ENCODE results near the gene SKP1.

Gene SKP1

GRCh38 chr5:134178096-134178419 lies 1.3 kb upstream of the SKP1 start (continued):
- no peak for TF ChIP-seq ZNF704 (tag by site-specific recombination; IDR thresholded peaks at IDR 0.05)
- TF ChIP-seq ZNF16 (tag by site-specific recombination; IDR thresholded peaks at IDR 0.05; ENCODE audit: low read depth), result no peak
- no peak for TF ChIP-seq ZNF610 (tag by site-specific recombination; IDR thresholded peaks at IDR 0.05; ENCODE audit: borderline replicate concordance)
- TF ChIP-seq ATF2 (tag by site-specific recombination; IDR thresholded peaks at IDR 0.05; ENCODE audit: low read depth), result no peak
- no peak for TF ChIP-seq ZNF335 (tag by site-specific recombination; conservative IDR thresholded peaks at IDR 0.05)
- TF ChIP-seq BCL11A (tag by site-specific recombination; IDR thresholded peaks at IDR 0.05; ENCODE audit: low read depth), result no peak

GRCh38 chr5:134177369-134178095 lies 782 bp upstream of the SKP1 start:
- POLR2A ChIA-PET, result interaction anchor here (0.6 to 2.1 kb wide), 16 partner anchors 9 to 208 kb away, joined by 3 to 13 read pairs (median 5); partner anchors contain the start of gene PPP2CA
- peak overlapping the region; percentile 98 for H3K27ac ChIP-seq (ENCODE audit: extremely low read depth, low read depth, low read length)
- CTCF ChIA-PET, result interaction anchor here (0.7 kb wide), 1 partner anchor 250 kb away, joined by 4 read pairs; no protein-coding TSS in a partner anchor
- peak overlapping the region; percentile 96 for H3K4me3 ChIP-seq (ENCODE audit: low read depth, low read length)
- H3K36me3 ChIP-seq (ENCODE audit: control insufficient read depth in 2 of 2, insufficient read depth in 1 of 2, low read length in 2 of 2), result peaks cover 8 to 12% of the 10 kb centered on the region in 2 experiments; a peak in 2 of 3 replicates
- H3K4me1 ChIP-seq (ENCODE audit: control insufficient read depth, insufficient read depth, low read length), result peaks cover 10% of the 10 kb centered on the region
- H3K9me3 ChIP-seq (ENCODE audit: control insufficient read depth, insufficient read depth, low read depth, low read length), result no peaks in the 10 kb centered on the region
- TF ChIP-seq ZNF248 (tag by site-specific recombination; IDR thresholded peaks at IDR 0.05), result no peak
- no peak for TF ChIP-seq MYNN (tag by site-specific recombination; IDR thresholded peaks at IDR 0.05; ENCODE audit: borderline replicate concordance)
- TF ChIP-seq ZNF677 (tag by site-specific recombination; IDR thresholded peaks at IDR 0.05), result no peak
- TF ChIP-seq OSR2 (tag by site-specific recombination; IDR thresholded peaks at IDR 0.05), result no peak
- peak; percentile 18; the same call in 1 of the 2 replicates for TF ChIP-seq PATZ1 (tag by site-specific recombination; IDR thresholded peaks at IDR 0.05)
- TF ChIP-seq ZNF394 (tag by site-specific recombination; IDR thresholded peaks at IDR 0.05; ENCODE audit: borderline replicate concordance), result 0 out of 2 replicates have a peak, but pooled peaks have one; percentile 20
- TF ChIP-seq KLF1 (tag by site-specific recombination; IDR thresholded peaks at IDR 0.05), result peak; percentile 74
- no peak for TF ChIP-seq ZNF138 (tag by site-specific recombination; IDR thresholded peaks at IDR 0.05; ENCODE audit: borderline replicate concordance)
- peak; percentile 20; the same call in 1 of the 2 replicates for TF ChIP-seq CTCF (tag by site-specific recombination; IDR thresholded peaks at IDR 0.05)
- no peak for TF ChIP-seq ZNF521 (tag by site-specific recombination; IDR thresholded peaks at IDR 0.05)
- TF ChIP-seq KLF8 (tag by site-specific recombination; IDR thresholded peaks at IDR 0.05), result 0 out of 2 replicates have a peak, but pooled peaks have one; percentile 8
- TF ChIP-seq ZNF214 (tag by site-specific recombination; IDR thresholded peaks at IDR 0.05; ENCODE audit: borderline replicate concordance), result no peak
- 0 out of 2 replicates have a peak, but pooled peaks have one; percentile 39 for TF ChIP-seq ZNF660 (tag by site-specific recombination; IDR thresholded peaks at IDR 0.05)
- no peak for TF ChIP-seq ZNF501 (tag by site-specific recombination; IDR thresholded peaks at IDR 0.05)
- TF ChIP-seq ZNF639 (tag by site-specific recombination; IDR thresholded peaks at IDR 0.05), result peak; percentile 14; the same call in 1 of the 2 replicates
- TF ChIP-seq ZBTB17 (tag by site-specific recombination; IDR thresholded peaks at IDR 0.05), result peak; percentile 79; the same call in 1 of the 2 replicates
- TF ChIP-seq REST (tag by site-specific recombination; IDR thresholded peaks at IDR 0.05), result no peak
- TF ChIP-seq ZNF791 (tag by site-specific recombination; IDR thresholded peaks at IDR 0.05), result no peak

Data from HEK293 (cell line).